Measurements from ENCODE around the gene ATP13A1.

DNA sequence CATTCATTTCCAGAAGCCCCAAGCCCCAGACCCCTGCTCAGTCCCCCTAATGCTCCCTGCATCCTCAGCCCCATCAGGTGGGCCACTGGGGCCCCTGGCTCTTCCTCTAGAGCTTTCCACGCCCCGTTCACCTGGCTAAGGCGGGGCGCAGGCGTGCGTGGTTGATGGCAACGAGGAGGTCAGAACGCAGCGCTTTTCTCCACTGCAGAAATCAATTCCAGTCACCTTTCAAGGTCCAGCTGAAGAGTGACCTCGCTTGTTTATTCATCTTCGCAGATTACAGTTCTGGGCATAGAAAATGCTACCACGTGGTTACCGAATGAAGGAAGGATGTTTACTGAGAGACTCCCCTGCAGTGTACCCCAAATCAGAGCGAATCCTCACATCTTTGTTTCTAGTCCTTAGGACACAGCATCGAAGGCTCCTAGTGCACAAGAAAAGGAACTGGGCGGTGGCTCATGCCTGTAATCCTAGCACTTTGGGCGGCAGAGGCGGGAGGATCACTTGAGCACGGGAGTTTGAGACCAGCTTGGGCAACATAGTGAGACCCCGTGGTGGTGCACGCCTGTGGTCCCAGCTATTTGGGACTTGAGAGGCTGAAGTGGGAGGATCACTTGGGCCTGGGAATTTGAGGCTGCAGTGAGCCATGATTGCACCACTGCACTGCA, 44.2 kb downstream of the ATP13A1 start:
- TF ChIP-seq, protein P1, sequence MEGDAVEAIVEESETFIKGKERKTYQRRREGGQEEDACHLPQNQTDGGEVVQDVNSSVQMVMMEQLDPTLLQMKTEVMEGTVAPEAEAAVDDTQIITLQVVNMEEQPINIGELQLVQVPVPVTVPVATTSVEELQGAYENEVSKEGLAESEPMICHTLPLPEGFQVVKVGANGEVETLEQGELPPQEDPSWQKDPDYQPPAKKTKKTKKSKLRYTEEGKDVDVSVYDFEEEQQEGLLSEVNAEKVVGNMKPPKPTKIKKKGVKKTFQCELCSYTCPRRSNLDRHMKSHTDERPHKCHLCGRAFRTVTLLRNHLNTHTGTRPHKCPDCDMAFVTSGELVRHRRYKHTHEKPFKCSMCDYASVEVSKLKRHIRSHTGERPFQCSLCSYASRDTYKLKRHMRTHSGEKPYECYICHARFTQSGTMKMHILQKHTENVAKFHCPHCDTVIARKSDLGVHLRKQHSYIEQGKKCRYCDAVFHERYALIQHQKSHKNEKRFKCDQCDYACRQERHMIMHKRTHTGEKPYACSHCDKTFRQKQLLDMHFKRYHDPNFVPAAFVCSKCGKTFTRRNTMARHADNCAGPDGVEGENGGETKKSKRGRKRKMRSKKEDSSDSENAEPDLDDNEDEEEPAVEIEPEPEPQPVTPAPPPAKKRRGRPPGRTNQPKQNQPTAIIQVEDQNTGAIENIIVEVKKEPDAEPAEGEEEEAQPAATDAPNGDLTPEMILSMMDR (IDR thresholded peaks at IDR 0.05) = no peak
- TF ChIP-seq POLR2A (IDR thresholded peaks at IDR 0.05) (no peak), EP300 (IDR thresholded peaks at IDR 0.05) (no peak), POLR2AphosphoS5 (IDR thresholded peaks at IDR 0.05) (no peak)

Measured in gastroesophageal sphincter (tissue), 3 donors.